ENCODE results near the gene NCK2.

GRCh38 chr2:105824446-105824845 lies 79.7 kb downstream of the NCK2 start:
- TF ChIP-seq CTCF (IDR thresholded peaks at IDR 0.05; ENCODE audit: low read length) (no peak), EZH2 (IDR thresholded peaks at IDR 0.05; ENCODE audit: borderline replicate concordance, low read length) (no peak)
